Astrocyte of the spinal cord (primary cell): ENCODE results near the gene ATG16L2.

Source experiments
- DNase-seq: peaks from one replicate; pipeline ENCODE4 v3.0.0; 2011; ENCODE audit warnings: low read depth, low spot score
- H3K4me3 ChIP-seq: 2 replicates; pipeline ENCODE4 v1.5.1; 2011; ENCODE audit warnings: low read depth, mild to moderate bottlenecking, low read length, moderate library complexity
- in situ Hi-C: cut with HindIII; loops from 2 replicates; pipeline ENCODE4 v1.10.0; 2017; ENCODE audit warnings: low sequenced_read_pairs
- TF ChIP-seq, protein P1 (sequence below): IDR thresholded peaks from 2 replicates; pipeline ENCODE4 v1.5.1; 2012; ENCODE audit warnings: low read depth, mild to moderate bottlenecking, low read length, inconsistent platforms

The ATG16L2 gene

DNA sequence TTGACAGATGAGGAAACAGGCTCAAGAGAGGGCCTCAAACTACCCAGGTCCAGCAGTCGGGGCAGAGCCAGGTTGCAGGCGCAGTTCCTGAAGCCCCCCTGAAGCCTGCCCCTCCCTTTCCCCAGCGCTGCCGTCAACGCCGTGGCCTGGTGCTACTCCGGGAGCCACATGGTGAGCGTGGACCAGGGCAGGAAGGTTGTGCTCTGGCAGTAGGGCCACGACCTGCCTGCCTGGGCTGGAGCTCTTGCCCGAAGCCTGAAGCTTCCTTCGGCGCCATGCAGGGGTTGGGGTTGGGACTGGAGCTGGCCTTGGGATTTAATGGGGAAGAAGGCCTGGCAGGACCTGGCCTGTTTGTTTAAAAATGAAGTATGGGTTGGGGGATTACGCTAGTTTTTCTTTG, 15.0 kb downstream of the ATG16L2 start:
- H3K4me3 ChIP-seq: no peak overlapping the region
- no peak for DNase-seq
- TF ChIP-seq, protein P1, sequence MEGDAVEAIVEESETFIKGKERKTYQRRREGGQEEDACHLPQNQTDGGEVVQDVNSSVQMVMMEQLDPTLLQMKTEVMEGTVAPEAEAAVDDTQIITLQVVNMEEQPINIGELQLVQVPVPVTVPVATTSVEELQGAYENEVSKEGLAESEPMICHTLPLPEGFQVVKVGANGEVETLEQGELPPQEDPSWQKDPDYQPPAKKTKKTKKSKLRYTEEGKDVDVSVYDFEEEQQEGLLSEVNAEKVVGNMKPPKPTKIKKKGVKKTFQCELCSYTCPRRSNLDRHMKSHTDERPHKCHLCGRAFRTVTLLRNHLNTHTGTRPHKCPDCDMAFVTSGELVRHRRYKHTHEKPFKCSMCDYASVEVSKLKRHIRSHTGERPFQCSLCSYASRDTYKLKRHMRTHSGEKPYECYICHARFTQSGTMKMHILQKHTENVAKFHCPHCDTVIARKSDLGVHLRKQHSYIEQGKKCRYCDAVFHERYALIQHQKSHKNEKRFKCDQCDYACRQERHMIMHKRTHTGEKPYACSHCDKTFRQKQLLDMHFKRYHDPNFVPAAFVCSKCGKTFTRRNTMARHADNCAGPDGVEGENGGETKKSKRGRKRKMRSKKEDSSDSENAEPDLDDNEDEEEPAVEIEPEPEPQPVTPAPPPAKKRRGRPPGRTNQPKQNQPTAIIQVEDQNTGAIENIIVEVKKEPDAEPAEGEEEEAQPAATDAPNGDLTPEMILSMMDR: no peak
- in situ Hi-C loops: no loop called here

DNA sequence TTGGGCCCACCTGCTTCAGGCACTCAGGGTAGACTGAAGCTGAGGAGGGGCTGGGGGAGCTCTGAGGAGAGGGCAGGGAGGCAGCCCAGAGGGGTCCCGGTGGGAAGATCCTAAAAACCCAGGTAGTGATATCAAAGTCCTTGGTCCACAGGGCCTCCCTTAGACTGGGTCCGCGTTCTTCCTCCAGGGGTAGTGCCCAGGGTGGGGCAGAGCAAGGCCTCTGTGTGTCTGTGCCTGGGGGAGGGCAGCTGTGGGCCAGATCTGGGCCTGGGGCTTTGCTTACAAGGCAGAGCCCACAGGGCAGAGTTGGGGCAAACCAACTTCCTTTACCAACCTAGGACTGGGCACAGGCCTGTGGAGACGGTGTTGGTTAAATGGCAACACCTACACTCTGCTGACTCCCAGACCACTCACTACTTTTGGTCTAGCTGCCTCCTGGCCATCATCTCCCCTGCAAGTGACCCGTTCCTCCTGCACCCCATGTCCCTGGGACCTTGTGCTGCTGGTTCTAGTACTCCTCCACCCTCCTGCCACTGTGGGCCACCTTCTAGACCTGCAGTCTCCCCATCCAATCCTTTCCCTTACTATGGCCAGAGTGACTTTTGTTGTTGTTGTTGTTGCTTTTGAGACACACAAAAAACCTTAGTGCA, 15.8 kb downstream of the ATG16L2 start:
- in situ Hi-C loops: no loop called here
- DNase-seq: no peak
- TF ChIP-seq, protein P1: no peak
- H3K4me3 ChIP-seq: no peak overlapping the region

DNA sequence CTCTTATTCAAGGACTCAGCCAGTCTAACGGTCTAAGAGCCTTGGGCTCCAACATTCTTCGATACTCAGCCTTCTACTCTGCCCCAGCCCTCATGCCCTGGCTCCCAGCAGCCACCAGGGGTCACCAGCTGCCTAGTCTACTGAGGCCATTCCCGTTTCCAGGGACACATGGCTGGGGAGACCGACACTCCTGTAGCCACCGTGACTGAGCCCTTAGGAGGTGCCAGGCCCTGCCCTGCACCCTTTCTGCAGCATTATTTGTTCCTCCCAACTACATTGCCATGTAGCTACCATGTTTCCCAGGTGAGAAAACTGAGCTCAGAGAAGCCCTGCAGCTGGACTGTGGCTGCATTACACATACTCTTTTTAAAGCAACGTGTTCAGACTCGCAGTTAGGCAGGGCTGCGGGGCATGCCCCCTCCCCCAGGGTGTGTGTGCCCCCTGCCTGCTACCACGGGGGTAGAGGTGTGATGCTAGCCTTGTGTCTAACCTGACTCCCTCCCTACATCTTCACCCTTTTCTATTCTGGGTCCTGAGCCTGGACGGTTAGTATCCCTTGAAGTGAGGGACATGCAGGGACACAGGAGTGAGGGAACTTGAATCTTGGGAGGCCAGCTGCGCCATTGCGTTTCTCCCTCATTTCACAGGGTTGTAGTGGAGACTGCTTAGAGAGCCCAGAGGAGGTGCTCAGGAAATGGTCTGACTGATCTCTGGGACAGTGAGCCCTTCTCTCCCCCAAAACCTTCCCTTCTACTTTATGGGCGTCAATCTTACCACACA, 17.5 kb downstream of the ATG16L2 start:
- TF ChIP-seq, protein P1: peak; percentile 99
- in situ Hi-C loops: no loop called here
- peak; percentile 70 for DNase-seq
- H3K4me3 ChIP-seq: no peak overlapping the region

DNA sequence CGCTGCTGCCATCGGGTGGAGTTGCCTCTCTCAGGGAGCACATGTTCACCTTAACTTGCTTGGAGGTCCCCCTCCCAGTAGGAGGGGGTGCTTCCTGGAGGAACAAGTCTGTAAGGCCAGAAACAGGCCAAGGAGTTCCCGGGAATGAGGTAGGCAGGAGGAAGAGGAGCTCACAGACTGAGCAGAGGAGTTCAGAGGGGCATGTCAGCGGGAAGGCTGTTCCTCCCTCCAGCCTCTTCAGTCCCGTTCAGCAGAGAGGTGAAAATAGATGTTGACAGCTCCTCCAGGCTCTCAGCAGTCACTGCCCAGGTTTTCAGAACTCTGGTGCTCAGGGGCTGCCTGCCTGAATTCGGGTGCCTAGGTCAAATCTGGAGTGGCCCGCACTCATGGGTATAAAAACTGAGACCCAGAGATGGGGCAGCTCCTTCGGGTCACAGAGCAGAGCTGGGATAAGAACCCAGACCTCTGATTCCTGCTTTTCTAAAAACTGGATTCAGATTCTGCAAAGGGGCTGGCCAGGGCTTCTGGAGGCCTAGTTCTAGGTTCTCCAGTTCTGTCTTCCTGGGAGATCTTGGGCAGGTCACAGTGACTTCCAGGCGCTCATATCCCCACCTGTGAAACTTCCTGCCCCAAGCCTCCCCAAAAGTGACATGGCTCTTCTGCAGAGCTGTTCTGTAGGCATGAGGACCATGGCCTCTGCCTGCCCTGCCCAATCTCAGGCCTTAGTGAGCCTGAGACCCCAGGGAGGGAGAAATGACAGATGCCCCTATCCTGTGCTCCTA, 18.3 kb downstream of the ATG16L2 start:
- TF ChIP-seq, protein P1: no peak
- no peak for DNase-seq
- H3K4me3 ChIP-seq: no peak overlapping the region
- in situ Hi-C loops: no loop called here

DNA sequence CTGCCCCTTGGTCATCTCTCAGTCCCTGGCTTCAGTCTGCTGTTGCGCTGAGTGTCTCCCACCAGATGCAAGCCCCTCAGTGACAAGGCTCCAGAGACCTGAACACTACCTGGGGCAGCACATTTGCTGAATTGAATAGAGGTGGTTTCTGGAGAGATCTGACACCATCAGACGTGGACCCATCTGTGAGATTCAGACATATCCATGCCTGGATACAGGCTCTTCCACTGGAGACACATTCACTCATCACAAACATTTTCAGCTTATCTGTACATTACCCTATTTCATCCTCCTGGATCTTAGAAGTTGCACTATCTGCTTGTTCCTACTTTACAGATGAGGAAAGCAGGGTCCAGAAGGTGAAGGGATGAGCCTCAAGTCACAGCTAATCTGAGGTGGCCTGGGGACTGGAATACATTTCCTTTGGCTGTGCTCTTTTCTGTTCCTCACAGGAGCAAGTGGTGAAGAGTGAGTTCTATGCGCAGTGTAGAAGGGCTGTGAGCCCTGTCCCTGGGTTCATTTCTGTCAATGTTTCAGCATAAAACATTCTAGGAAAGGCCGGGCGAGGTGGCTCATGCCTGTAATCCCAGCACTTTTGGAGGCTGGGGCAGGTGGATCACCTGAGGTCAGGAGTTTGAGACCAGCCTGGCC, 19.0 kb downstream of the ATG16L2 start:
- in situ Hi-C loops: no loop called here
- TF ChIP-seq, protein P1: no peak
- no peak overlapping the region for H3K4me3 ChIP-seq
- DNase-seq: no peak

DNA sequence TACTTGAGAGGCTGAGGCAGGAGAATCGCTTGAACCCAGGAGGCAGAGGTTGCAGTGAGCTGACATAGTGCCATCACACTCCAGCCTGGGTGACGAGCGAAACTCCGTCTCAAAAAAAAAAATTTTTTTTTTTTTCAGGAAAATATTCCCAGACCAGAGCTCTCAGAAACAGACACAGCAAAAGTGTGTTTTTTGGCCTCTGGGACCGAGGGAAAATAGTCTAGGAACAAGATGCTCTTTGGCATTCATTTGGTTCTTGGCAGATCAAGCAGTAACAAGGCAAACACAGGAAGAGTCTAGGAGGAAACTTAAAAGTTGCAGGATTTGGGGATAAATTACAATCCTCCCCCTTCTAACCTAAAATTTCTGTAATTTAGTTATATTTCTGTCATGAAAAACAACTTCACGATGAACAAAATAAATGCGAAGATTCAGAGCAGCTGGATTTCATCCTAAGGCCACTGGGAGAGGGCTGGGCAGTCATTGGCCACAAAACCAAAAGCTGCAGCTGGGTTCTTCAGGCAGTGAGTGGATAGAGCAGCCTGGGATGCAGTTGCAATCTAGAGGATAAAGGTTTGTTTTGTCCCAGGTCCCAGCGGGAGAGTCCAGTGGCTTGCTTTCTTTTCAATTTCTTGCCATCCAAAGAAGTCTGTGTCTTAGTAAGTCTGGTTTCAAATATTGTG, 19.7 kb downstream of the ATG16L2 start:
- TF ChIP-seq, protein P1: no peak
- no peak for DNase-seq
- in situ Hi-C loops: no loop called here

More for the DNA sequence above, 19.7 kb downstream of the ATG16L2 start:
- no peak overlapping the region for H3K4me3 ChIP-seq
